GOT3 (cell line): ENCODE results near the gene SCNN1B.
A peak's percentile ranks its signal among the peaks of the same experiment; 100 is the strongest.

Experiments
- DNase-seq: peaks from one replicate; lab custom pipeline; 2025; ENCODE audit warnings: mixed read lengths; lab: John Stamatoyannopoulos, UW

SCNN1B gene

GRCh38 chr16:23408242-23408822 is 106.2 kb downstream of the SCNN1B start:
- DNase-seq = no peak

GRCh38 chr16:23408823-23409298 is 106.8 kb downstream of the SCNN1B start:
- DNase-seq = no peak

- DNase-seq = no peak
Observed at GRCh38 chr16:23409522-23409921, 107.4 kb downstream of the SCNN1B start.

GRCh38 chr16:23410176-23410575 is 108.1 kb downstream of the SCNN1B start:
- no peak for DNase-seq

GRCh38 chr16:23414731-23415130 is 112.6 kb downstream of the SCNN1B start:
- no peak for DNase-seq

GRCh38 chr16:23416816-23417215 is 114.7 kb downstream of the SCNN1B start:
- no peak for DNase-seq

GRCh38 chr16:23420011-23420410 is 117.9 kb downstream of the SCNN1B start:
- no peak for DNase-seq

GRCh38 chr16:23423496-23424049 is 121.5 kb downstream of the SCNN1B start:
- DNase-seq = peak; percentile 23

GRCh38 chr16:23424292-23424958 is 122.3 kb downstream of the SCNN1B start:
- no peak for DNase-seq

GRCh38 chr16:23428351-23428750 is 126.2 kb downstream of the SCNN1B start:
- DNase-seq = no peak
